KOPT-K1 (cell line): ENCODE results near the gene SLX4IP.

Source experiments
- H3K27ac ChIP-seq: fragments of 200-600 bp; sonication (generic); 2 replicates; pipeline ENCODE4 v1.5.1; 2016; ENCODE audit warnings: antibody characterized with exemption, mild to moderate bottlenecking, low read depth, low read length; ENCODE audit not compliant: poor library complexity, severe bottlenecking
- H3K36me3 ChIP-seq: fragments of 200-600 bp; sonication (generic); 2 replicates; pipeline ENCODE4 v1.5.1; 2017; ENCODE audit warnings: antibody characterized with exemption, mild to moderate bottlenecking, low read length, moderate library complexity; ENCODE audit not compliant: insufficient read depth
- H3K9me3 ChIP-seq: fragments of 200-600 bp; sonication (generic); 2 replicates; pipeline ENCODE4 v1.5.1; 2017; ENCODE audit warnings: antibody characterized with exemption, low read length, mild to moderate bottlenecking; ENCODE audit not compliant: insufficient read depth, poor library complexity, severe bottlenecking

SLX4IP gene

DNA sequence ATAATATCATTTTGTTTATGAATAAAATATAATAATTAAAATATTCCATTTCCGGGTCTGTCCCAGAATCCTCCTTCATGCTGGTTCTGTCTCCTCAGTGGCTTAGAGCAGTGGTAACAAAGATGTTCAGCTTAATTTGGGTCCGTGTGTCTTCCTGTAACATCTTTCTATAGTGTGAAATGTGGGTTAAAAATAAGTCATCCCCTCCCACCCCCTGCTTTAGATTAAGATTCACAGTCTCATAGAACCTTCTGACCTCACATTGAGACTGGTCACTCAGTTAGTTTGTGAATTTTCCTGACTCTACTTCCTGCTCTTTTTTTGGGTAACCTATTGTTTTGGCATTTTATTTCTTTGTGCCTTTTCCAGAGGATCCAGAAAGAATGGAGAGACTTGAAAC is 55.2 kb downstream of the SLX4IP start:
- Histone ChIP-seq H3K9me3 (no peaks in the 10 kb centered on the region), H3K27ac (peak overlapping the region; percentile 17), H3K36me3 (no peaks in the 10 kb centered on the region)

DNA sequence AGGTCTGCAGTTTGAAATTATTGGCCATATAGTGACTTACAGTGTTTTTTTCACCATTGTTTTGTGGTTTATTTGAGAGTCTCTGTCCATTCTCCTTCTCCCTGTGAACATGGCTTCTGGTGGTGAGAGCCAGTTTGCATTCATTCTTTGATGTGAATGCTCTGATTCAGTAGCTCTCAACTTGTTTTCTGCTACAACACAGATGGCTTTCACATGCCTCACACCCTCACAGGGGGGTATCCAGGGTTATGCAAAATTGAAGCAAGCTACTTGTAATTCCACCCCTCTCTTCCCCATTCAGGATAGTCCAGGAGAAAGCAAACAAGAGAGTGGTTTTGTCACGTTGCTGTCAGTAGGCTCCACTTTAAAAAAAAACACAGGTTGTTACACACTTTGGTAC is 55.6 kb downstream of the SLX4IP start:
- H3K9me3 ChIP-seq, result no peaks in the 10 kb centered on the region
- no peaks in the 10 kb centered on the region for H3K36me3 ChIP-seq
- H3K27ac ChIP-seq, result peak overlapping the region; percentile 17

DNA sequence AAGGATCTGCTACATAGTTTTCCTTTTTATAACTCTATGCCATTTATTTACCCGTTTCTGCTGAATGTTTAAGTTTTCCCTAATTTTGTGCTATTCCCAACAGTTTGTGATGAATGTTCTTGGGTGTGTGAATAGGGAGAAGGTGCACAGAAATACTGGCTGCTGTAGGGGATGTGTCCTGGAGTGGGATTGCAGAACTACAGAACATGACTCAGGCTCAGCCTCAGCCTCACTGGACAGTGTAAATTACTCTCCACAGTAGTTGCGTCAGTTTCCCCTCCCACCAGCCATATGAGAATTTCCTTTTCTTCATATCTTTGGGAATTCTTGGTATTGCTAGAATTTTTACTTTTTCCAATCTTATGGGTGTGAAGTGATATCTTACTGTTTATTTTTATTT is 57.0 kb downstream of the SLX4IP start:
- no peaks in the 10 kb centered on the region for H3K9me3 ChIP-seq
- no peaks in the 10 kb centered on the region for H3K36me3 ChIP-seq
- H3K27ac ChIP-seq, result no peak overlapping the region

DNA sequence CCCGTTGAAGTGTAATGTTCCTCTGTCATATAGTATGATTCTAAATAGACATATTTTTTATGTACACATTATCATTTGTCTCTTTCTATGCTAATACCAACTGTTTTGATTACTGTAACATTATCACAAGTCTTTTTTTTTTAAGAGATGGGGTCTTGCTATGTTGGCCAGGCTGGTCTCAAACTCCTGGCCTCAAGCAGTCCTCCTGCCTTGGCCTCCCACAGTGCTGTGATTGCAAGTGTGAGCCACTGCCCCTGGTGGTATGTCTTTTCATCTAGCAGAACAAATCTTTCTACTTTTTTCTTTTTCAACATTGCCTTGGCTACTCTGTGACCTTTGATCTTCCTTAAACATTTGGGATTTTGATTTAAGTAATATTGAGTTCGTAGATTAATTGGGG is 57.7 kb downstream of the SLX4IP start:
- Histone ChIP-seq H3K27ac (no peak overlapping the region), H3K36me3 (no peaks in the 10 kb centered on the region)

DNA sequence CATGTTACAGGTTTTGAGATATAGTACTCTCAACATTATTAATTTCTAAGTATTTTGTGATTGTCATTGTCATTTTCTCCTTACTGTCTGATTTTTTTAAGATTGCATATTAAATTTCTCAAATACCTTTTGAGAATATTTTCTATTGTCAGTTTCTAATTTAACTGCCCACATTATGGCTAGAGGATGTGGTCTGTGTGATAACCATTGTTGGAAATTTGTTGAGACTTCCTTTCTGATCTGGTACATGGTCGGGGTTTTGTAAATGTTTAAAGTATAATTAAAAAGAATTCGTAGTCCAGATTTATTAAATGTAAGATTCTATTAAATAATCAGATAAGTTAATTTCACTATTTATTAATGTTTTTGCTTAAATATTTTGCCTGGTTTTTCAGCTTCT is 60.1 kb downstream of the SLX4IP start:
- H3K27ac ChIP-seq, result peak overlapping the region; percentile 15
- H3K36me3 ChIP-seq, result no peaks in the 10 kb centered on the region
- no peaks in the 10 kb centered on the region for H3K9me3 ChIP-seq

More for the DNA sequence above, 57.7 kb downstream of the SLX4IP start:
- H3K9me3 ChIP-seq, result no peaks in the 10 kb centered on the region

GRCh38 chr20:10496465-10496864 is 61.4 kb downstream of the SLX4IP start:
- peak overlapping the region; percentile 15 for H3K27ac ChIP-seq
- H3K36me3 ChIP-seq, result no peaks in the 10 kb centered on the region

GRCh38 chr20:10497283-10497682 is 62.2 kb downstream of the SLX4IP start:
- Histone ChIP-seq H3K9me3 (no peaks in the 10 kb centered on the region), H3K27ac (no peak overlapping the region), H3K36me3 (no peaks in the 10 kb centered on the region)

More at GRCh38 chr20:10496465-10496864, 61.4 kb downstream of the SLX4IP start:
- no peaks in the 10 kb centered on the region for H3K9me3 ChIP-seq

GRCh38 chr20:10497791-10498190 is 62.7 kb downstream of the SLX4IP start:
- no peak overlapping the region for H3K27ac ChIP-seq
- no peaks in the 10 kb centered on the region for H3K36me3 ChIP-seq
- no peaks in the 10 kb centered on the region for H3K9me3 ChIP-seq

DNA sequence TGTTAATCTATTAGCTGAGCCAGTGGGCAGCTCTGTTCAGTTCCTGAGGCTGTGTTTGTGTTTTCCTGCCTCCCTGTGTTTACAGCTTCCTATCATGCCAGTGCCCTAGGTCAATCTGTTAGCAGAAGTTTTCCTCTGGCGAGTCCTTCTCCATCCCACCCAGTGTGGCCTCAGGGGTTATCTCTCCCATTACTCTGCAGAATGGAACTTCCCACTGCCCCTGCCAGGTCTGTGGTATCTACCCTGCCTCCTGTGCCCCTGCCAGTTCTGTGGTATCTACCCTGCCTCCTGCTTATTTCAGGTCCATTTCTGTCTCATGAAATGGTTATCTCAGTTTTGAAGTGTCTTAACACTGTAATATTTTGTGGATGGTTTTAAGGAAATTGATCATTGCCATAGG is 63.1 kb downstream of the SLX4IP start:
- Histone ChIP-seq H3K36me3 (no peaks in the 10 kb centered on the region), H3K27ac (no peak overlapping the region), H3K9me3 (no peaks in the 10 kb centered on the region)

DNA sequence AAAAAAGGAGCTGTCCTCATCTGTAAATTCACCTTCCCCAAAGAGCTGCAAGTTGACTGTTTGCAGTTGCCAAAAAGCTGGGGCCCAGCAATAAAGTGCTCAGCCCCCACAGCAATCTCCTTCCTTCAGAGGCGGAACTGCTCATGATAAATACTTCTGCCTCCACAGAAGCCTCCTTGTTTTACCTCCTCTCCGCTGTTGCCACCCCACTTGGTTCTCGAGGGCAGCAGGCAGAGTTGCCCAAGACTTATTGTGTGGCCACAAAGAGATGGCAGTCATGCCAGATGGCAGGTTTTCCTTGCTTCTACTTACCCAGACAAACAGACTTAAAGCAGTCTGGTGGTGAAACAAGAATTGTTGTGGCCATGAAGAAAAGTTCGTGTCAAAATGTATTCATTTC is 66.3 kb downstream of the SLX4IP start:
- H3K36me3 ChIP-seq, result no peaks in the 10 kb centered on the region
- no peaks in the 10 kb centered on the region for H3K9me3 ChIP-seq
- peak overlapping the region; percentile 85 for H3K27ac ChIP-seq

DNA sequence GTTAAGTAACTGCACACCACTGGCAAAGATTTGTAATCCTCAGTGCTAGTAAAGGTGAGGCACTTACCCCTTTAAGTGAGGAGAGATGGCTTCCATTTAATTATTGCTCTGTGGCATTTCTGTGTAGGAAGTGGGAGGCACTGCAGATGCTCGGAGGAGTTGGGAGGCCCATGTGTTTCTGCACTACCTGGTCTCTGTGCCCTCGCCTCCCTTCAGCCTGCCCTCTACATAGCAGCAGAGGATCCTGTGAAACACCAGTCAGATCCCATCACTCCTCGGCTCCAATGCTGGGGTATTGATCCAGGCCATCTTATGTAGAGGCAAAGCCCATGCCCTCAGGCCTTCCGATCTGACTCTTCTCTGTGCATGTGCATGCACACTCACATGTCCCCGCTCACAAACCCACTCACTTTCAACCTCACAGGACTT is 67.0 kb downstream of the SLX4IP start:
- Histone ChIP-seq H3K27ac (peak overlapping the region; percentile 85), H3K9me3 (no peaks in the 10 kb centered on the region), H3K36me3 (no peaks in the 10 kb centered on the region)

- H3K27ac ChIP-seq, result no peak overlapping the region
- H3K9me3 ChIP-seq, result no peaks in the 10 kb centered on the region
- H3K36me3 ChIP-seq, result no peaks in the 10 kb centered on the region
Observed at GRCh38 chr20:10504608-10504993, 69.5 kb downstream of the SLX4IP start.

DNA sequence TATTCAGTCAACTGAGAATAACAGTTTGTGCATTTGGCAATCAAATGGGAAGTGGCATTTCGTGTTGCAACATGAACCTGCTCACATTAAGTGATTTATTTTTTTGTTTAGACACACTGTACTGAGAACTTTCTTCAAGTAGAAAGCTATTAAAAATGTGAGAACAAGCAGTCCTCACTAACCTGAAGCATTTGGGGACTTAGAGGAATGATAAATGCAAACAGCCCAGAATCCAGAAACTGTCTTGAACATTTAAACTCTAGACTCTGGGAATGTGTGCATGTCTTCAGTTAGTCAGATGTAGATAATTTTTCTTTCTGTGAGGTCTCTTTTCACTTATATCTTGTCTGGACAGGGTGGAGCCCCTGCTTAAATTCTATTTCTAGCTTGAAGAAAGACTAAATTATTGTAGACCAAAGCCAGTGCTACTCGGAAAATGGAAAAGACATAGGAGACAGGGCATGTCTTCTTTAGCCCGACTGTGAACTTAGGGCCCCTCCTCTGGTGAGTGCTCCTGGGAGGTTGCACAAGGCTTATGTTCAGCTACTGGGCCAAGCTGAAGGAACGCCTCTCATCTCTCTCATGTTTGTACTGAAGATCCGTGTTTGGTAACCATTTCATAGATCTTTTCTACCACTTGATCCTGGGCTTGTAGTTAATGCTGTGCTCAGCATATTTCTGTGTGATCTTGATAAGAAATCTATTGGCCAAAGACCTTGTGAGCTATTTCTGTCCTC is 70.1 kb downstream of the SLX4IP start:
- Histone ChIP-seq H3K27ac (no peak overlapping the region), H3K9me3 (no peaks in the 10 kb centered on the region), H3K36me3 (no peaks in the 10 kb centered on the region)

DNA sequence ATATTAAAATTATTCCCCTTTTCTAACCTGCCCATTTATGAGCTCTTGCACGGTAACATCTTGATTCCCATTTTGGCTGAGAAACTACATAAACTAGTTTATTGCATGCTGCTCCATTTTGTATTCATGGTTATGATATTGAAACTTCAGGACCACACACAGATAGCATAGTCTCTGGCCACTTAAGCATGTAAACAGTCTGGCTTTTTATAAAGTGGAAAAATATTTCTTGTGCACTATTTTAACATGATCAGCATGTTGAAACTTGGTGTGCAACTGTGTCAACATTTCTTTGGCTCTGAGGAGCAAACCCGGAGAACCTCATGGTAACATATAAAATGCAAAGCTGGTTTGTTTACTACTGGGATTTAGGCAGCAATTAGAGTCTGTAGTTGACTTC is 70.7 kb downstream of the SLX4IP start:
- no peak overlapping the region for H3K27ac ChIP-seq
- H3K36me3 ChIP-seq, result no peaks in the 10 kb centered on the region
- no peaks in the 10 kb centered on the region for H3K9me3 ChIP-seq

DNA sequence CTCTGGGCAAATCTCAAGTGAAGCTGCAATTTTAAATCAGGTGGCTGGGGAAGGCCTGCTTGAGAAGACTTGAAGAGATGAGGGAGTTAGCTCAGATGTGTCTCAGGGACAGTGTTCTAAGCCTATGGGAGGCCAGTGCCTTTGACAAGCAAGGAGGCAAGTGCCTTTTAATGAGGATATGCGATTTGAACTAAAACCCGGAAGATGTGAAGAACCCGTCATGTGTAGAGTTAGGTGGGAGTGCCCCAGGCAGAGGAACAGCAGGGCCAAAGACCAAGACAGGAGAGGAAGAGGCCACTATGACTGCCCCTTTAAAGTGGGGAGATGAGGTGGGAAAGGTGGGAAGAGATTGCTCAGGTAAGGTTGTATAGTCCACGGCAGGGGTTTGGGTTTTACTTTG is 71.9 kb downstream of the SLX4IP start:
- H3K27ac ChIP-seq, result no peak overlapping the region
- no peaks in the 10 kb centered on the region for H3K36me3 ChIP-seq
- no peaks in the 10 kb centered on the region for H3K9me3 ChIP-seq

DNA sequence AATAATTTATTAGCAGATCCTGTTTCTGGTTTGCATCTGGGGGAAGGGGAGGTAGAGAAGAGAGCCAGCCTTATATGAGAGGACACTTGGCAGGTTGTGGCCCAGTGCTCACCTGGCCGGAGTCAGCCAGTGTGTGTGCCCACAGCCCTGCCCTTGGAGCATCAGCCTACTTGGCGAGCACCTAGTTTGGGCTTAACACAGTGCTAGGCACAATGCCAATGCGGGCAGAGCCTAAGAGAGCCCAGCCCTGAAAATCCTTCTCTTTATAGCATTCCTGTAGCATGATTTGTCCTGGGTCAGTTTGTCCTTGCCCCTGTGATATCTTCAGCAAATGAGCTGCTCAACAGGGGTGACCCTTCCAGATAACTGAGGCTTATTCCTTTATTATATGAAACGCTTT is 73.0 kb downstream of the SLX4IP start:
- H3K36me3 ChIP-seq, result no peaks in the 10 kb centered on the region
- H3K9me3 ChIP-seq, result no peaks in the 10 kb centered on the region
- H3K27ac ChIP-seq, result no peak overlapping the region
